Thoracic aorta (tissue), 2 donors: ENCODE data around the gene NEK10. TPM values are rescaled to one million over a fixed set of nuclear protein-coding genes. Genes with fewer than 3 reads are reported as not detected.

Source experiments
- ATAC-seq: fragments of 150-250 bp; one replicate; pipeline ENCODE4 v1.8.0; 2017; ENCODE audit warnings: low read depth; ENCODE audit not compliant: insufficient number of reproducible peaks, low FRiP score
- DNase-seq: peaks from one replicate; pipeline ENCODE4 v3.0.0-alpha.2; 2020; ENCODE audit warnings: low spot score
- H3K27ac ChIP-seq, 2 donors: fragments of 200-600 bp; sonication (generic); 1 replicate in 1 of 2; 2 replicates in 1 of 2; pipeline ENCODE4 v1.5.1; 2016; ENCODE audit warnings: mild to moderate bottlenecking in 2 of 2, moderate library complexity in 2 of 2
- H3K27me3 ChIP-seq: fragments of 200-600 bp; sonication (generic); replicated peaks from 2 replicates; pipeline ENCODE4 v1.6.0; 2016; ENCODE audit warnings: mild to moderate bottlenecking; ENCODE audit not compliant: insufficient read depth
- H3K36me3 ChIP-seq: fragments of 200-600 bp; sonication (generic); one replicate; pipeline ENCODE4 v1.5.1; 2016
- H3K4me1 ChIP-seq, 2 donors: fragments of 200-600 bp; sonication (generic); 1 replicate in 1 of 2; 2 replicates in 1 of 2; pipeline versions ENCODE4 v1.5.1 to v1.6.0; 2016; ENCODE audit warnings: low read depth in 2 of 2, mild to moderate bottlenecking in 1 of 2; ENCODE audit not compliant: control insufficient read depth in 1 of 2
- H3K4me3 ChIP-seq: fragments of 200-600 bp; sonication (generic); 2 replicates; pipeline ENCODE4 v1.5.1; 2016; ENCODE audit warnings: mild to moderate bottlenecking
- H3K9me3 ChIP-seq: fragments of 200-600 bp; sonication (generic); 2 replicates; pipeline ENCODE4 v1.5.1; 2016
- CTCF ChIP-seq: fragments of 200-600 bp; sonication (generic); IDR thresholded peaks from one replicate; pipeline ENCODE4 v1.5.1; 2019; ENCODE audit warnings: antibody characterized with exemption
- total RNA-seq, 2 donors: library from RNA; depleted of rRNA; stranded (reverse); fragments of >200 nt; gene quantifications; one replicate each; pipeline versions ENCODE4 v1.1.0 to v1.2.3, GENCODE V29; 2016

The NEK10 gene
- total RNA-seq, 2 donors from 2014 or later, result 0.68 to 21.4 TPM

DNA sequence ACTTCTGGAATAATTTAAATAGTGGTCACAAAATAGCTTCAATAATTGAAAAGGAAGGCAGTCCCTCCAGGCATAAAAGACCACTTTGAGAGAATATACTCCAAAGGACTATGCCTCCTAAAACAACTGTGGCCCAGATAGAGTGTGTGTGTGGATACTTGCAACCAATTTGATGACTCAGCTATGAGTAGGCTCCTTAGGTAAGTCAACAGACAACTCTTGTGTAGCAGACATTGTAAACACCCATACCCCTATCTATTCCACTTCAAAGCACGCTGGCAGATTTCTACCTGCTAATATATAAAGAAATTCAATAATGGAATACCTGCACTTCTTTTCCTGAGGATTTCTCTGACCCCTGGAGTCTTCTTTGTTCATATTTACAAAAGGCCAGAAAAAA is 254.5 kb downstream of the NEK10 start:
- no peak for DNase-seq
- no peak for ATAC-seq
- Histone ChIP-seq H3K36me3 (no peaks in the 10 kb centered on the region), H3K4me3 (no peak overlapping the region), H3K27ac (no peak overlapping the region), H3K9me3 (no peaks in the 10 kb centered on the region), H3K4me1 (peaks cover 0 to 2% of the 10 kb centered on the region in 2 donors), H3K27me3 (no peaks in the 10 kb centered on the region)
- TF ChIP-seq CTCF, result no peak

GRCh38 chr3:27114129-27114528 is 255.1 kb downstream of the NEK10 start:
- peaks cover 0 to 2% of the 10 kb centered on the region in 2 donors for H3K4me1 ChIP-seq
- no peak for TF ChIP-seq CTCF
- no peak overlapping the region for H3K27ac ChIP-seq
- no peak overlapping the region for H3K4me3 ChIP-seq
- DNase-seq, result no peak
- no peaks in the 10 kb centered on the region for H3K36me3 ChIP-seq
- no peaks in the 10 kb centered on the region for H3K27me3 ChIP-seq
- no peak for ATAC-seq
- H3K9me3 ChIP-seq, result no peaks in the 10 kb centered on the region

GRCh38 chr3:27110020-27110419 is 259.2 kb downstream of the NEK10 start:
- H3K27me3 ChIP-seq, result no peaks in the 10 kb centered on the region
- no peak for ATAC-seq
- no peak for DNase-seq
- no peak for TF ChIP-seq CTCF
- no peaks in the 10 kb centered on the region for H3K36me3 ChIP-seq
- no peak overlapping the region for H3K4me3 ChIP-seq
- H3K9me3 ChIP-seq, result no peaks in the 10 kb centered on the region
- peaks cover 2 to 6% of the 10 kb centered on the region in 2 donors for H3K4me1 ChIP-seq
- no peak overlapping the region for H3K27ac ChIP-seq

DNA sequence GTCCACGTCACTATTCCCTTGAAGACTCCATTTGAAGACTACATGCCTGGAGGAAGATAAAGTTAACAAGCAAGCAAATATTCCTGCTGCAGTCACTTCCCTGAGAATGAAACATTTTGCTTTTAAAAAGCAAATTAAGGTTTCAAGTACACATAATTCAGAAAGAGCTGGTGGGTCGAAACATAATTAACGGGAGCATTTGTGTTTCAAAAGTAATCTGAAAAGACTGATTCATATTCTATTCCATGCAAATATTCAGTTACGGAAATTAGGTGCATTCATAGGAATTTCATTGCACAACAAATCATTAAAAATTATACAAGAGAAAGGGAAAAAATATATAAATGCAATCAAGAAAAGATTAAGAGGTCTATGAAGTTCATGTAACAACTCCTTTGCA is 260.9 kb downstream of the NEK10 start:
- DNase-seq (no peak), ATAC-seq (no peak)
- H3K36me3 ChIP-seq, result no peaks in the 10 kb centered on the region
- TF ChIP-seq CTCF, result no peak
- peaks cover 0 to 6% of the 10 kb centered on the region in 2 donors for H3K4me1 ChIP-seq
- no peaks in the 10 kb centered on the region for H3K27me3 ChIP-seq
- H3K27ac ChIP-seq, result no peak overlapping the region
- no peaks in the 10 kb centered on the region for H3K9me3 ChIP-seq
- H3K4me3 ChIP-seq, result no peak overlapping the region

DNA sequence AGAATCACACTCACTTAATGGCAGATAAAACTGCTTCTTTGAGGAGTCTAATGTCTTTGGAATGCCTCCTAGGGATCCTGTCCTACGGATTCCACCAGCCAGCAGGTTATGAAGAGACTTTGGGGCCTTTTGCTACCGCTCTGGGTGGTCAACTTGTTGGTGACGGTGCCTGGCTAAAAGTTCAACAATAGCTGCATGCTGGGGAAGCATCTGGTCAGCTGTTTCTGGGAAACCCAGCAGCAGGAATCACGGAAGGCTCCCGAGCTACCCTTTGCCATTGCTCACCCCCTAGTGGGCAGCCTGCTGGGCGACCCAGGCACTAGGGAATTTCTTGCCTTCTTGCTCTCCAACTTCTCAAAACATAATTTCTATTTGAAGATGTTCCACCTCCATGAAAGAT is 263.3 kb downstream of the NEK10 start:
- Histone ChIP-seq H3K27ac (no peak overlapping the region), H3K36me3 (no peaks in the 10 kb centered on the region), H3K4me3 (no peak overlapping the region), H3K27me3 (no peaks in the 10 kb centered on the region), H3K4me1 (peaks cover 0 to 6% of the 10 kb centered on the region in 2 donors), H3K9me3 (no peaks in the 10 kb centered on the region)
- no peak for TF ChIP-seq CTCF
- DNase-seq, result no peak
- ATAC-seq, result no peak
